HG03378 (cell line): ENCODE data around the gene EDN3.

Experiments used
- ATAC-seq: cut with Tn5 transposase; IDR thresholded peaks from one replicate; pipeline ENCODE4 v1.9.1; 2021; ENCODE audit warnings: mild to moderate bottlenecking, moderate library complexity; ENCODE audit not compliant: unreplicated experiment

Gene EDN3

DNA sequence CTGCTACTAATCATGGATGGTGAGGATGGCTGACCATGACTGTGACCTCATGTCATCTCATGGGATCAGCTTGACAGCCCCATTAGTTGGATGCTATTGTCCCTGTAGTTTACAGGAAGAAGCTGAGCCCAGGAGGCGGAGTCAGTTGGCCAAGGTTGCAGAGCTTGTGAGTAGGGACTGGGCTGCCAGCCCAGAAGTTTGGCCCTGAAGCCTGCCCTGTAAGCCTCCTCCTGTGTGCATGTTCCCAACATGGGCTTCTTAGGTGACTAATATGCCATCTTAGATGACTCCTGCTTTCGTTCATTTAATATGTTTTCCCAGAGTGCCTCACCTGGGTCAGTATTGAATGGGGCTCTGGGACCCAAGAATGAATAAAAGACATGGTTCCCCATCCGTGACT is 6.9 kb downstream of the EDN3 start:
- ATAC-seq = no peak

DNA sequence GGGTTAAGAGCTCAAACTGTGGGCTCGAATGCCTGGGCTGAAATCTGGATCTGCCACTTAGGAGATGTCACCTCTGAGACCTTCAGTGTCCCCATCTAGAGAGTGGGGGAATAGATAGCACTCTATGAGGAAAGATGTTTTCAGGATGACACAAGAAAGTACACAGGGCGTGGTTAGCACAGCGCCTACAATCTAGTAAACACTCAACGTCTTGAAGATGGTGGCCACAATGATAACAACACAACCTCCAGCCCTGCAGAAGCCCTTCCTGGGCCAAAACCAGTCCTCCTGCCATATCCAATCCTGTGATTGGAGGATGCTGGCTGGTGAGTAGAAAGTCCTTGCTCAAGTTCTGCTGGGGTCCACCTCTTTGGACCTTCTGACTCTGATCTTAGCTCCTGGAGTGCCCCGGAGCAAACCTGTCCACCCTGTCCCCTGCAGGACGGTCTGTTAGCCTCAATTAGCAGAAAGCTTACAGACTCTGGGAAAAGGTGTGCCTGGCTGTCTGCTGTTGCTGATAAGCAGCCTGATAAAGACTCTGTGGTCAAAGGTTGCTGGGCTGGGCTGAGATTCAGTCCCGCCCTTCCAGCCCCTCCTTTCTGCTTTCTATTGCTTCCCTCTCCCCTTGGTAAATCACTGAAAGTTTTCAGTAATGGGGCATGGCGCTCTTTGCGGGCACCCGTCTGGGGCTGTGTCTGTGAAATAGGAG is 8.2 kb downstream of the EDN3 start:
- no peak for ATAC-seq

DNA sequence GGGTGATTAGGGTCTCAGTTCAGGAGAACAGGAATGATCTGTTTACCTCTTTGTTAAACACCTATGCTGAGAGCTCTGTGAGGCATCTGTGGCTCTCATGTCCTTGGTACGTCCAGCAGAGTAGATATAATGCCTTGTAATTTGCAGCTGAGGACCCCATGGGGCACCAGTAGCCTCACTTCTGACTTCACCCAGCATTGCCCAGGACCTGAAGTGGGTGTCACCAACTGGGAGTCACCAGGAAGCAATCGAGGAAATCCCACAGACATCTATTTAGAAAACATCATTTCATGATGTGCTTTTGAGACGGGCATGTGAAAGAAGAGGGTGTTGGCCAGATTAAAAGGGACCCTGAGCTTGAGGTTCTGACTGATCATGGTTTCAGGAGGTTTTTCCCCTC is 8.8 kb downstream of the EDN3 start:
- ATAC-seq = no peak

DNA sequence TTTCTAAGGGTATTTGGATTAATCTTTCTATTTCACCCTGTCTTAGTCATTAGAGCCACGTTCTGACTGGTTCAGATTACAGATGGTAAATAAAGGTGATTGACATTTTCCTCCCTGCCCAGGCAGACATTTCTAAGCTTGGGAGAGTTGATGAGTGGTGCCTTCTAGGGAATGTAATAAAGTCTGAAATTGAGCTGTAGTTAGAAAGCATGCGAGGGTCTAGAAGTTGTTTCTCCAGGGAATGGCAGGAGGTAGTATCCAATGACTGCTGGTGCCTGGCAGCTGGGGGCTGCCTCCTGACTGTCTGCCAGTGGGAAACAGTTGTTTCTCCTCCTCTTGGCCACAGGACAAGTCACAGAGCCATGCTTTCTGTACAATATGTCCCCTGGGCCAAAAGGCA is 14.6 kb downstream of the EDN3 start:
- no peak for ATAC-seq

DNA sequence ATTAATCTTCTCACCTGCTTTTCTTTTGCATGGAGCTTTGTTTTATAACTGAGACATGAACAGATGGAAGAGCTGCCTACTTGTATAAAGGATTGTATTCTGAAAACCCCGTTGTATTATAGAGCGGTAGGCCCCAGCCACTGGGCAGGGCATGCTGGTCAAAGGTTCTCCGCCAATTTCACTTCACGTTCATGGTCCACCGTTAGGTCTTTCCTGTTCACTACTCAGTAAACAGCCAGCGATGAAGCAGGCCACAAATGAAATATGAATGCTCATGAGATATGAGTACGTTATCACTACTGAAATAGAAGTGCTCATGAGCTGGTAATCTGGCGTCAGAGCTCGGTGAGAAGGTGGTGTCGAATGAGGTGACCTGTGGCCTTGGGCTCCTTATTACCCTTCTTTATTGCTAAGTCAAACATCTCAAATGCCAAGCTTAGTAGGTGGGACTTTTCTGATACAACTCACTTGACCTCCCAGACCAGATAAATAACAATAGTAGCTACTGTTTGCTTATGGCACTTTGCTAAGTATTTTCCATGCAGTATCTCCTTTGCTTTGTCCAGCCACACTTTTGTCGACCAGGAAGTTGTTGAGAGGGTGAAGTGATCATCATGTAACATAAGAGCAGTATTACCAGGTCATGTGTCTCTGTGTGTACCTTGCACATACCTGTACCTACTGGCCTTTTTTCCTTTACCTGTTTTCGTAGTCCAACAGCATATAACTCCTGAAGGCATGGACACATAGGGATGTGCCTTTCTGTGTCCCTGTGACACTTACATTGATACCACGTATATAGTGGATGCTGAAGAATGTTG is 16.7 kb downstream of the EDN3 start:
- no peak for ATAC-seq

DNA sequence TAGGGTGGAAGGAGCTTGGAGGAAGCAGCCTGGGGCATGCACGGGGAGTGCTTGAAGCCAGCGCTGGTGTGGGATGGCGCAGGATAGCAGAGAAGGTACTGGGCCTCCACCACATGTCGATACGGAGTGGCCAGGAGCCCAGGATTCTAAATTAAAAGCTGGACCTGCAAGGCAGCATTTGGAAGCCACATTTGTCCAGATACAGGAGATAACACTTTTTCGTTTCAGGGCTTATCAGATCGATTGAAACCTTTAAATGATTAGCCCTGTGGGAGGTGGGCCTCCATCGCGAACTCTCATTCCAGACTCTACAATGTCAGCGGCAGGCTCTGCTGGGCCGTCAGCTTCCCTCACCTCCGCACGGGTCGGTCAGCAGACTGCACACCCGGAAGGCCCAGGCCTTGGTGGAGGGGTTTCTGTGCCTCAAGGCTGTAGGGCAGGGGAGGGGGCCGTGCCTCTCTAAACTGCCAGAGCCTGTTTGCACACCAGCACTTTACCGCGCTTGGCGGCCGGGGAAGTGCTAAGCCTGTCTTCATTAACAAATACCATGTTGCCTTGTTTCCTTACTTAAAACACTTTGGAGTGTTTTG is 17.9 kb downstream of the EDN3 start:
- no peak for ATAC-seq

DNA sequence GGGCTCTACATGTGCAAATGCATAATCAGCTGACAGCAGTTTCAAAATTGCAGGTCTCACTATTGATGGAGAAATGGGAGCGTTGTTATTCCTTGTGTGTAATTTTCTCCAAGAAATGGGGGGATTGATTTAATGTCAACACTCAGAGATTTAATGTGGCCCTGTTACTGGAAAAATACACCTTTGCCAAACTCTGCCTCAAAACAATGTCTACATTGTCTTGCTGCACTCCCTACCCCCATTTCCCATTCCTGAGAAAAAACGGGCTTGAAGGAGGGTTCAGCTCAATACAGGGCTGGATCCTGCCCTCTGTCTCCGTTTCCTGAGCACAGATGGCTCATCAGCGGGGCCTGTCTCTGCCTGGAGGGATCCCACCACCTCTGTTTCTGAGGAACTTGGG is 18.4 kb downstream of the EDN3 start:
- no peak for ATAC-seq

DNA sequence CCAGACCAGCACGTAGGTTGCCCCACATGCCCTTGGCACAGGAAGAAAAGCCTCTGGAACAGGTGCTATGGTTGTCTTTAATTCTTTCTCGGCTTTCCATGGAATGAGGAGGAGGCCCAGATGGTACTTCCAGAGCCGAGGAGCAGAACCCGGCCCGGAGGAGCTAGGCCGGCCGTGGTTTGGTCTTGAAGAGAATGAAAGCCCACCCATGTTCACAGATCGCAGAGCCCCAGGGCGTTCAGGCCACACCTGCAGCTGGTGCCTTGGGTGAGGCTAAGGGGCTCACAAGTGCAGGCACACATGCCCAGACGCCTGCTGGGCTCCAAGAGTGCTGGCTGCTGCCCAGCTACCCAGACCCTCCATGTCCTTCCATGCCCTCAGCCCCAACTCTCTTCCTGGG is 20.0 kb downstream of the EDN3 start:
- ATAC-seq = no peak

DNA sequence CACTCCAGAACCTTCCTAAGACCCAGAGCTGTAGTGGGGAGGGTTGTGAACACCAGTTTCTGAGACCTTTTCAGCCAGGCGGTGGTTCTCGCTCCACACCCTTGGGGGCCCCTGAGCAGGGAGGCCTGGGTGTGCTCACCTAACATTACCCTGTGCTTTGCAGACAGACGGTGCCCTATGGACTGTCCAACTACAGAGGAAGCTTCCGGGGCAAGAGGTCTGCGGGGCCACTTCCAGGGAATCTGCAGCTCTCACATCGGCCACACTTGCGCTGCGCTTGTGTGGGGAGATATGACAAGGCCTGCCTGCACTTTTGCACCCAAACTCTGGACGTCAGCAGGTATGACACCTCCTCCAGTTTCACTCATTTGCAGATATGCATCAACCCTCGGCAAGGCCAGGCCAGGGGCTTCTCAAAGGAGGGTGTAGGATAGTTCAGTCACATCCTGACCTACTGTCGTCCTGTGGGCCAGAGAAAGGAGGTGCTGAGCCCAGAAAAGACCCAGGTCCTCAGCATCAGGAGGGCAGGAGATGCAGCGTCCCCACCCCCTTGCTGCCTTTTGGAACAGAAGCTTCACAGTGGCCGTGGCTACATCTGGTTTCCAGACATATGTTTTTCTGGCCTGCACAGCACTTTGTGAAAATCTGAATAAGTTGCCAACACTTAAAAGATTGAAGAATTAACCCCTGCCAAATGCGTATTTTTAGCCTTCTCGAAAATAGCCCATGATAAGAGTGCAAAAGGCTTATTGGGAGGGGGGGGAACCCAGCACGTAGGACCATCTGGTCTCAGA is 20.6 kb downstream of the EDN3 start:
- ATAC-seq = no peak

DNA sequence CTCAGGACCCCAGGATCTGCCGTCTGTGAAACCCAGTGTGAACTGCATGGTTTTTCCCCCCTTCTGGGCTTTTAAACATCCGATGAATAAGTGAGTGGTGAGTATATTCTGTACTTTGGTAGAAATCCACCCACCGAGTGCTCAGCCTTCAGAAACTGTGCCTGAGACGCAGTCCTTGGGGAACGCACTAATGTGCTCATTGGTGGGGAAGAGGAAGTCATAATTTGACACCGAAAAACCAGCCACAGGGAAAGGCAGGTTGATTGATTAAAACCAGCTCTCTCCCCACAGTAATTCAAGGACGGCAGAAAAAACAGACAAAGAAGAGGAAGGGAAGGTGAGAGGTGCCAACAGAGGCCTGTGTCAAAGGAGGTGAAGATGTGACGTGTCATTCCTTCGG is 21.7 kb downstream of the EDN3 start:
- ATAC-seq = no peak

DNA sequence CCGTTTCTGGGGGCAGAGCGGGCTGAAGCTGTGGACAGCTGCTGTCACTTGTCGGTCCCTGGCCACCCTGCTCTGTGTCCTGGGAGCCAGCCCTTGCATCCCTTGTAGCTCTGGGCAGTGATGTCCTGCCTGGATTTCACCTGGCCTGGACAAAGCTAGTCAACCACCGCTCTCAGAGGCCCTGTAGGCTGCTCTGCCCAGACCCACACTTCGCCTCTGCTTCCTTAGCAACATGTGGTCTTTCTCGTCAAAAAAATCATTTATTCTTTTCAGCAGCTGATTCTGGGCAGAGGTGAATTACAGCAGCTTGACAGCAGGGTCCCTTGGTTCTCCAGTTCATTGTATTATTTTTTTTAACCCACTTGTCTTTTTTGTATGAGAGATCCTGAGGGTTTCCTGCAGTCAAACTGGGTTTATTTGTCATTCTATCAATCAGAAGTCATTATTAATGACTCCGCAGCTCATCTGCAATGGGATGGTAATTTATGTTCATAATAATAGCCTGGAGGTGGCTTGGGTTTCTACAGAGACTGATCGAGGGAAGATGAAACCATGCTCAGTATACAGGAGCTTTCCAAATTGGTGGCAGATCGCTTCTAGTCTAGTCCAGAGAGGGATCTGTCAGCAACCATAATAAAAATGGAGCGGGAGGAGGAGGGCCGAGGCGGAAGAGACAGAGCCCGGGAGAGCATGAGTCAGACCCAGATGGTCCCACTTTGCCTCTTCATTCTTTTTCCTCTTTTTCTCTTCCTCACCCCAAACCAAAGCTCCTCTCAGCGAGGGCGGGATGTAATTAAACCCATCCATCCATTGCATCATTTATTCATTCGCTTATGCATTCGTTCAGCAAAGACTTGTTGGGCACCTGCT is 22.4 kb downstream of the EDN3 start:
- no peak for ATAC-seq

DNA sequence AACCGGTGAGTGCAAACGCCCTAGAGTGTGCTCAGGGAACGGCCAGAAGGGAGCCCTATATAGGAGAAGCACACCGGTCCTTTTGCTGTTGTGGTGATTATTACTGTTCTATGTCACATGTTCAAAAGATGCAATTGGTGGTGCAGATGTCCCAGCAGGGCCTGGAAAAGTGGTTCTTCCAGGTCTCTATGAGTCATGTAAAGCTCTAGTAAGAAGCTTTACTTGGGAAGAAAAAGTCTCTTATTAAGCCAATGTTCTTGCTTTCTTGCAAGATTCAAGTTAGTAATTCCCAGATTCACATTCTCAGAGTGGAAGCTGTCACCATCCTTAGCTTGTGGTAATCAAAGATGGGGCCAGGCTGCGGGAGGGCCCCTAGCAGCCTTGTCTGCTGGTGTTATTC is 23.3 kb downstream of the EDN3 start:
- ATAC-seq = no peak

DNA sequence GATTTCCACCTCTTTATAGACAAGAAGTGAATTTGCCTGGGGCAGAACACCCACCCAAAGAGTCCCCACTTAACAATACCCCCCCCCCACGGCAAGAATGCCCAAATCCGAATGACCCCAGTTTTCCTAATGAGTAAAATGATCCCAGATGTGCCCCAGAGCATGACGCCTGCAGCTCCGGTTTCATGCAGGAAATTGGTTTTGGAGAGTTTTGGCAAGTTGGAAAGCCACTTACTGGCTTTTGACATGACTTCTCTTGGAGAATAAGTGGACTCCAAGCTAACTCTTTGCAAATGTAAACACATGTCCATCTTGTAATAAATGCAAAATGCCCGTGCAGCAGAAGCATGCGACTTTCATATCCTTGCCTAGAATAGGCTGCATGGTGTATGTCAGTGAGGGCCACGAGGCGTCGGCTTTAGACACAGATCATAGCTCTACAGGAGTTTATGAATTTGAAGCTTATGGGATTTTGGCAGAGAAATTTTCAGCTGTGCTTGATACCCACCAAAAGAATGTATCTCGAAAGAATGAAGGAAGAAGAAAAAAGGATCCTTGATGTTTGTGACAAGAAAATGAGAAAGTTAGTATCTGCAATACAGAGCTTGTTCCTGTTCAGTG is 24.2 kb downstream of the EDN3 start:
- no peak for ATAC-seq

DNA sequence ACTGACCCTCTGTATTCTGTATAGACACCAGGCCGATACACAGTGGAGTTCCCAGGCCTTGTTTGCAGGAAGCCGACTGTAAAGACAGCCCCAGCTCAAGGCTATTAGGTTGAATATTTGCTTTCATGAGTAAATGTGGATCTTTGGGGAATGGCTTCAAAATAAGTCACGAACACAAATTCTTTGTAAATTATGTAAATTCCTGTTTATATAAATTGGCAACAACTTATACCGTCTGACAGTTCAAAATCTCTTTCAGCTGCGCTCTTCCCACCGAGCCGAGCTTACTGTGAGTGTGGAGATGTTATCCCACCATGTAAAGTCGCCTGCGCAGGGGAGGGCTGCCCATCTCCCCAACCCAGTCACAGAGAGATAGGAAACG is 24.7 kb downstream of the EDN3 start:
- ATAC-seq = no peak

DNA sequence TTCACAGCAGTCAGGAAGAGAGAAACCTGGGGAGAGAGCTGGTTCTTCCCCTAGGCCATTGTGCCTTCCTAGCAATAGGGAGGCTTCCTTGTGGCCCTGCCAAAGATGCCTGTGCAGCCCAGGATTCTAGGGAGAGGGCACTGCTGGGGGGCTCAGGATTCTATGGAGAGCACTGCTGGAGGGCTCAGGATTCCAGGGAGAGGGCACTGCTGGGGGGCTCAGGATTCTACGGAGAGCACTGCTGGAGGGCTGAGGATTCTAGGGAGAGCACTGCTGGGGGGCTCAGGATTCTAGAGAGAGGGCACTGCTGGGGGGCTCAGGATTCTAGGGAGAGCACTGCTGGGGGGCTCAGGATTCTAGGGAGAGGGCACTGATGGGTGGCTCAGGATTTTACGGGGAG is 25.8 kb downstream of the EDN3 start:
- no peak for ATAC-seq

DNA sequence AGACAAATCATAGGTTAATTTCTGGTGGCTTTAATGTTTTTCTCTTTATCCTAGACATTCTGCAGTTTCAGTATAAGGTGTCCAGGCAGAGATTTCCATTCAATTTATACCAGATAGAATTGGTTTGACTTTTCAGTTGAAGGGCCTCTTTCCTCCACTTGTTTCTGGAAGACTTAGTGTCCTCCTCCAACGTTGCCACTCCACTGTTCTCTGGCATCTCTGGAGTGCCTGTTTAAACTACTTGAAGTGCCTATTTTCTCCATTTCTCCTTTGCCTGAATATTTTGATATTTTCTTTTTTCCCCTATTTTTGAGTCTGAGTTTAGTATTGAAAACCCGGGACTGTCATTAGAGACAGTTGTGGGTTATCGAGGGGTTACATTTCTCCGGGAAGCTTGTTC is 27.7 kb downstream of the EDN3 start:
- no peak for ATAC-seq

DNA sequence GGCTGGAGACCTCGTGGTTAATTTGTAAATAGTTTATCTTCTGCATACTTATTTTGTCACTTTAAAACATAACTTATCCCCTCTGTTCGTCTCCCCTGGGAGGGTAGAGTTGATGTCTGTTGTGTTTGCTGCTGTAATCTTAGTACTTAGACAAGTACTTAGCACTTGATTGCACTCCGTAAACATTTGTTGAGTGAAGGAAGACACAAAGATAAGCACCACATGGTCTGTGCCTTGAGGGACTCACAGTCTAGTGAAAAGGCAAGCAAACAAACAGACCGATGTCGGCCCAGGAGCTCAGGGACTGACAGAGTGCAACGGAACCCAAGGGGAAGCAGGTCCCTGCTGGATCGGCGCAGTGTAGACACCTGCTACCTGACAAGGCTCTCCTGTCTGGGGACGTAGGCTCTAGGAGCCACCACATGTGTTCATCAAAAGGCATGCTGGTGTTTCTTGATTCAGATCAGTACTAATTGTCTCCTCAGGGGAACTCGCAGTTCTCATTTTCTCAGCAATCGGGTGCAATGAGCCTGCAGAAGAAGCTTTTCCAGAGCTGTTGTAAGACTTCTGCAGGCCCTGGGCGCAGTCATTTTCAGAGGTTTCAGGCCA is 31.4 kb downstream of the EDN3 start:
- ATAC-seq = no peak

DNA sequence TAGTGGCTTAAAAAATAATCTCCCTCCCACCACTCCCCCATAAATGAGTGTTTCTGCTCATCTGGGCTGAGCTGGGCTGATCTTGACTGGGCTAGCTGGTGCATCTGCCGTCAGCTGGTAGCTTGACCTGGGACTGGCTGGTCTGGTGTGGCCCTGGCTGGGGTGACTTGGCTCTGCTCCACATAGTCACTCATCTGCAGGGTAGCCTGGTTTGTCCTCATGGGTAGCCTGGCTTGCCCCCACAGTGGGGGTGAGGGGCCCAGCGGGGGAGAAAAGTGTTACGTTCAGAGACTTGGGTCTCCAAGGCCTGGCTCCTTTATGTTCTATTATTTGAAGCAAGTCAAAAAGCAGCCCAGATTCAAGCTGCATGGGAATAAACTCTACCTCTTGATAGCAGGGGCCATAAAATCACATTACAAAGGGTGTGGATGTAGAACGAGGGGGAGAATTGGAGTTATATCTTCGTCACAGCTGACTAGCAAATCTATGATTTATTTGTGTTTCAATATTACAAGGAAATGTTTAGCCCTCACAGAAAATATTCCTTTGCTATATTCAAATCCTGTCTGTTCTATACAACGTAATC is 32.9 kb downstream of the EDN3 start:
- no peak for ATAC-seq

DNA sequence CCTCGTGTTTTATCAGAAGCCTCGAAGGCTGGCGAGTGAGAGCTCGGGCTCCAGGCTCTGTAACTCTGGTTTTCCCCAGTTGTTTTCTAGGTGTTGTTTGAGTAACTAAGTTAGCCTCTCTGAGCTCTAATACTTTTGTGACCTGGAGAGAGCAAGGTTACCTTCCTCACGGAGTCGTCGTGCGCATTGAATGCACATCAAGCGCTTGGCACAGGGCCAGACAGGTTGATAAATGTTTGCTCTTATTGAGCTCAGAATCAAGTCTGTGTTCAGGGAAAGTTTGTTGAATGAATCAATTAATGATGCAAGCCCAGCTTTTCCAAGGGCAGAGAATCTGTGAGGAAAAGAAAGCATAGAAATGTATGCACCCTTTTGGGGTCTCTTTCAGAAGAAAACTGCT is 33.5 kb downstream of the EDN3 start:
- ATAC-seq = no peak
